Neural crest cell (in vitro differentiated cells): ENCODE results near the gene TEAD1. TPM values are rescaled to one million over a fixed set of nuclear protein-coding genes. Genes with fewer than 3 reads are reported as not detected.

Source experiments
- DNase-seq: peaks from one replicate; pipeline ENCODE4 v3.0.0; 2021; ENCODE audit warnings: low read depth, mixed read lengths, low spot score
- H3K27ac Mint-ChIP-seq: one replicate; pipeline ENCODE4 v1.8.0; 2021; ENCODE audit warnings: mild to moderate bottlenecking, mixed read lengths; ENCODE audit not compliant: unreplicated experiment
- H3K27me3 Mint-ChIP-seq: 2 replicates; pipeline ENCODE4 v1.8.0; 2021; ENCODE audit warnings: low read depth, mild to moderate bottlenecking, mixed read lengths
- H3K36me3 Mint-ChIP-seq: 2 replicates; pipeline ENCODE4 v1.8.0; 2021; ENCODE audit warnings: low read depth, mild to moderate bottlenecking, mixed read lengths
- H3K4me1 Mint-ChIP-seq: 2 replicates; pipeline ENCODE4 v1.8.0; 2021; ENCODE audit warnings: mixed read lengths
- H3K4me3 Mint-ChIP-seq: one replicate; pipeline ENCODE4 v1.8.0; 2021; ENCODE audit warnings: mild to moderate bottlenecking, mixed read lengths
- H3K9me3 Mint-ChIP-seq: 2 replicates; pipeline ENCODE4 v1.8.0; 2021; ENCODE audit warnings: mixed read lengths
- CTCF ChIP-seq: fragments of 200-600 bp; sonication (generic); conservative IDR thresholded peaks from 2 replicates; pipeline ENCODE4 v1.5.0; 2021; ENCODE audit warnings: antibody characterized with exemption, mild to moderate bottlenecking
- total RNA-seq: library from RNA; stranded (reverse); gene quantifications from 2 replicates; pipeline ENCODE4 v1.2.1, GENCODE V29; 2021

TEAD1 gene
- total RNA-seq, 1 donor from 2014 or later: 84.1 TPM

- no peak for DNase-seq
- Mint-ChIP-seq H3K27me3 (no peaks in the 10 kb centered on the region), H3K4me1 (peaks cover 100% of the 10 kb centered on the region), H3K36me3 (peaks cover 2% of the 10 kb centered on the region), H3K27ac (no peak overlapping the region), H3K9me3 (no peaks in the 10 kb centered on the region), H3K4me3 (peak overlapping the region; percentile 63)
- TF ChIP-seq CTCF: no peak
Observed at GRCh38 chr11:12681466-12681865, 7.2 kb downstream of the TEAD1 start.

GRCh38 chr11:12682288-12682687 is 8.1 kb downstream of the TEAD1 start:
- H3K4me3 Mint-ChIP-seq: peak overlapping the region; percentile 63
- no peaks in the 10 kb centered on the region for H3K27me3 Mint-ChIP-seq
- peaks cover 2% of the 10 kb centered on the region for H3K36me3 Mint-ChIP-seq
- DNase-seq: no peak
- no peaks in the 10 kb centered on the region for H3K9me3 Mint-ChIP-seq
- peak overlapping the region; percentile 85 for H3K27ac Mint-ChIP-seq
- peaks cover 100% of the 10 kb centered on the region for H3K4me1 Mint-ChIP-seq
- no peak for TF ChIP-seq CTCF

GRCh38 chr11:12682737-12683500 is 8.7 kb downstream of the TEAD1 start:
- H3K27me3 Mint-ChIP-seq: no peaks in the 10 kb centered on the region
- no peak for DNase-seq
- no peaks in the 10 kb centered on the region for H3K9me3 Mint-ChIP-seq
- peak overlapping the region; percentile 63 for H3K4me3 Mint-ChIP-seq
- peaks cover 100% of the 10 kb centered on the region for H3K4me1 Mint-ChIP-seq
- H3K36me3 Mint-ChIP-seq: peaks cover 2% of the 10 kb centered on the region
- peak overlapping the region; percentile 85 for H3K27ac Mint-ChIP-seq
- no peak for TF ChIP-seq CTCF

- Mint-ChIP-seq H3K9me3 (no peaks in the 10 kb centered on the region), H3K36me3 (peaks cover 2% of the 10 kb centered on the region), H3K4me1 (peaks cover 100% of the 10 kb centered on the region), H3K27me3 (no peaks in the 10 kb centered on the region), H3K27ac (no peak overlapping the region), H3K4me3 (no peak overlapping the region)
- TF ChIP-seq CTCF: no peak
- DNase-seq: no peak
Observed at GRCh38 chr11:12683874-12684273, 9.7 kb downstream of the TEAD1 start.

- no peak for DNase-seq
- Mint-ChIP-seq H3K27me3 (no peaks in the 10 kb centered on the region), H3K4me3 (no peak overlapping the region), H3K4me1 (peaks cover 100% of the 10 kb centered on the region), H3K9me3 (no peaks in the 10 kb centered on the region), H3K27ac (peak overlapping the region; percentile 15), H3K36me3 (peaks cover 2% of the 10 kb centered on the region)
- no peak for TF ChIP-seq CTCF
Observed at GRCh38 chr11:12684315-12684714, 10.1 kb downstream of the TEAD1 start.
